Fibroblast of lung (primary cell): ENCODE data around the gene FHAD1. TPM values are rescaled to one million over a fixed set of nuclear protein-coding genes. Genes with fewer than 3 reads are reported as not detected.
"Not testable (repeated sequence)": the region's sequence is repeated elsewhere in the genome, so short reads cannot be mapped to it uniquely, and the experiment has no call there.

Experiments
- DNase-seq, 2 donors: peaks; one replicate each; pipeline versions ENCODE4 v3.0.0 to v3.0.0-alpha.2; 2010; ENCODE audit warnings: low read depth in 2 of 2
- H2AFZ ChIP-seq: 2 replicates; pipeline ENCODE4 v1.5.1; 2012; ENCODE audit warnings: low read length, control low read depth, inconsistent platforms
- H3K27ac ChIP-seq: 2 replicates; pipeline ENCODE4 v1.5.1; 2011; ENCODE audit warnings: low read length, control low read depth; ENCODE audit not compliant: insufficient read depth
- H3K27me3 ChIP-seq: 2 replicates; pipeline ENCODE4 v1.5.1; 2011; ENCODE audit warnings: mild to moderate bottlenecking, low read length; ENCODE audit not compliant: control insufficient read depth, insufficient read depth
- H3K36me3 ChIP-seq: 2 replicates; pipeline ENCODE4 v1.5.1; 2011; ENCODE audit warnings: low read length; ENCODE audit not compliant: control insufficient read depth, insufficient read depth
- H3K4me1 ChIP-seq: 2 replicates; pipeline ENCODE4 v1.5.1; 2011; ENCODE audit warnings: low read length; ENCODE audit not compliant: control insufficient read depth, insufficient read depth; ENCODE audit errors: extremely low read depth
- H3K4me2 ChIP-seq: 2 replicates; pipeline ENCODE4 v1.5.1; 2011; ENCODE audit warnings: low read length, control low read depth; ENCODE audit not compliant: insufficient read depth; ENCODE audit errors: extremely low read depth
- H3K4me3 ChIP-seq, 4 experiments: fragments of 200-600 bp in 1 of 4; sonication (generic) in 1 of 4; replicated peaks in 1 of 4; 2 replicates each; pipeline ENCODE4 v1.5.1; 2011 to 2016; ENCODE audit warnings: low read length in 4 of 4, low read depth in 3 of 4, mild to moderate bottlenecking in 3 of 4, control low read depth in 2 of 4, inconsistent platforms in 1 of 4, mixed read lengths in 1 of 4; ENCODE audit not compliant: insufficient read depth in 1 of 4; ENCODE audit errors: control extremely low read depth in 1 of 4
- H3K79me2 ChIP-seq: 2 replicates; pipeline ENCODE4 v1.5.1; 2012; ENCODE audit warnings: mild to moderate bottlenecking, low read length, inconsistent platforms; ENCODE audit not compliant: control insufficient read depth, insufficient read depth
- H3K9ac ChIP-seq: 2 replicates; pipeline ENCODE4 v1.5.1; 2011; ENCODE audit warnings: mild to moderate bottlenecking, low read length, control low read depth; ENCODE audit not compliant: insufficient read depth
- H3K9me3 ChIP-seq: 2 replicates; pipeline ENCODE4 v1.5.1; 2012; ENCODE audit warnings: low read depth, low read length; ENCODE audit not compliant: control insufficient read depth, insufficient read depth
- H4K20me1 ChIP-seq: 2 replicates; pipeline ENCODE4 v1.5.1; 2011; ENCODE audit warnings: low read length; ENCODE audit not compliant: control insufficient read depth, insufficient read depth; ENCODE audit errors: extremely low read depth
- EZH2 ChIP-seq: IDR thresholded peaks from 2 replicates; pipeline ENCODE4 v1.5.1; 2012; ENCODE audit warnings: low read length, control low read depth, mild to moderate bottlenecking; ENCODE audit errors: missing control alignments
- polyA plus RNA-seq, 2 donors: library from polyadenylated mRNA; depleted of rRNA in 1 of 2; stranded (reverse) in 1 of 2; unstranded in 1 of 2; fragments of >200 nt; gene quantifications; 2 replicates each; pipeline ENCODE4 v1.2.1, GENCODE V29; 2011 to 2012; ENCODE audit warnings: missing spikeins in 1 of 2
- total RNA-seq: library from RNA; depleted of rRNA; stranded (reverse); fragments of >200 nt; gene quantifications from 2 replicates; pipeline ENCODE4 v1.2.1, GENCODE V29; 2014
- TF ChIP-seq, protein P1 (sequence below), 2 donors: IDR thresholded peaks in 1 of 2; conservative IDR thresholded peaks in 1 of 2; 1 replicate in 1 of 2; 2 replicates in 1 of 2; pipeline ENCODE4 v1.5.1; 2011 to 2012; ENCODE audit warnings: low read length in 2 of 2, control low read depth in 1 of 2, inconsistent platforms in 1 of 2, low read depth in 1 of 2, mild to moderate bottlenecking in 1 of 2

Gene FHAD1
- total and polyA plus RNA-seq, 2 donors (not counting 1 experiment from before 2014, with no cell fraction given): 0.09 to 0.66 TPM

DNA sequence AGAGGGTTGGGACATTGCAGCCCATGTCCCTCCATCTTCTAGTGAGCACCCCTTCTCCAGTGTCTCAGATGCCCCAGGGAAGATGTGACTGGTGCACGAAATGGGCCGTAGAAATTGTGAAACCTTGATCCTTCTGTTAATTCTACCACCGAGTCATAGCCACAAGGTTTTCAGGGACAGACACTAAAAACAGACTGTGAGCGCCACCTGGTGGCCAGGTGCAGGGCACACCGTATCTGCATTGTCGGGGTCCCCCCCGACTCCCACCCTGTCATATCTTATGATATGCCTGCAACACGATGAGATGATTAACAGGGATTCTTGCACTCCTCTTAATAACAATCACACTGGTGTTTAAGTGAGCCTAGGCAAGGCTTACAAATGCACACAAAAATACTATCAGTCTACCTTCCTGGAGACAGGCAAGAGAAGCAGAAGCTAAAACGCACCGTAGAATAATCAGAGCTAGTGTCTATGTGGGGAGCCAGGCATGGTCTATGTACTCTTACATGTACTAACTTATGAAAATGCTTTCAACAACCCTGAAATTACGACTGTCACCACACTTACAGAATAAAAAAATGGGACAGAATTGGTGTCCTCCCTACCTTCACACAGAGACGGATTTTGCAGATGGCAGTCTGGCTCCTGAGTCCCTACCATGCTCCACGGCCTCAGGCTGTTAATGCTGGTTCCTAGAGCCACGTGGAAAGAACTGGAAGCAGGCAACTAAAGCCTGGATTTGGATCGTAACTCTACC is 57.9 kb downstream of the FHAD1 start:
- peak; percentile 36 to 44 for DNase-seq
- TF ChIP-seq, protein P1, sequence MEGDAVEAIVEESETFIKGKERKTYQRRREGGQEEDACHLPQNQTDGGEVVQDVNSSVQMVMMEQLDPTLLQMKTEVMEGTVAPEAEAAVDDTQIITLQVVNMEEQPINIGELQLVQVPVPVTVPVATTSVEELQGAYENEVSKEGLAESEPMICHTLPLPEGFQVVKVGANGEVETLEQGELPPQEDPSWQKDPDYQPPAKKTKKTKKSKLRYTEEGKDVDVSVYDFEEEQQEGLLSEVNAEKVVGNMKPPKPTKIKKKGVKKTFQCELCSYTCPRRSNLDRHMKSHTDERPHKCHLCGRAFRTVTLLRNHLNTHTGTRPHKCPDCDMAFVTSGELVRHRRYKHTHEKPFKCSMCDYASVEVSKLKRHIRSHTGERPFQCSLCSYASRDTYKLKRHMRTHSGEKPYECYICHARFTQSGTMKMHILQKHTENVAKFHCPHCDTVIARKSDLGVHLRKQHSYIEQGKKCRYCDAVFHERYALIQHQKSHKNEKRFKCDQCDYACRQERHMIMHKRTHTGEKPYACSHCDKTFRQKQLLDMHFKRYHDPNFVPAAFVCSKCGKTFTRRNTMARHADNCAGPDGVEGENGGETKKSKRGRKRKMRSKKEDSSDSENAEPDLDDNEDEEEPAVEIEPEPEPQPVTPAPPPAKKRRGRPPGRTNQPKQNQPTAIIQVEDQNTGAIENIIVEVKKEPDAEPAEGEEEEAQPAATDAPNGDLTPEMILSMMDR (conservative IDR thresholded peaks at IDR 0.05 in 1 of 2, IDR thresholded peaks at IDR 0.05 in 1 of 2; ENCODE audit: low read depth in 1 of 2, low read length in 2 of 2): peak; percentile 75 to 81
- no peak for TF ChIP-seq EZH2
- Histone ChIP-seq H3K4me3 (no peak overlapping the region), H3K4me1 (no peaks in the 10 kb centered on the region), H4K20me1 (no peaks in the 10 kb centered on the region), H3K36me3 (no peaks in the 10 kb centered on the region), H3K9me3 (no peaks in the 10 kb centered on the region), H3K27me3 (no peaks in the 10 kb centered on the region), H3K27ac (no peak overlapping the region), H2AFZ (no peak overlapping the region), H3K79me2 (no peaks in the 10 kb centered on the region), H3K4me2 (no peak overlapping the region), H3K9ac (no peak overlapping the region)

DNA sequence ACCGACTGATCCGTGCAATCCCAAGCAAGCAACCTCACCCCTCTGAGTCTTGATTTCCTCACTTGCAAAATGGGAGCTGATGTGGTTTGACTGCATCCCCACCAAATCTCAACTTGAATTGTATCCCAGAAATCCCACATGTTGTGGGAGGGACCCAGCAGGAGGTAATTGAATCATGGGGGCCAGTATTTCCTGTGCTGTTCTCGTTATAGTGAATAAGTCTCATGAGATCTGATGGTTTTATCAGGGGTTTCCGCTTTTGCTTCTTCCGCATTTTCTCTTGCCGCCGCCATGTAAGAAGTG is 58.4 kb downstream of the FHAD1 start:
- H4K20me1 ChIP-seq: no peaks in the 10 kb centered on the region
- no peak overlapping the region for H2AFZ ChIP-seq
- H3K4me2 ChIP-seq: no peak overlapping the region
- TF ChIP-seq, protein P1 (conservative IDR thresholded peaks at IDR 0.05 in 1 of 2, IDR thresholded peaks at IDR 0.05 in 1 of 2; ENCODE audit: low read depth in 1 of 2, low read length in 2 of 2): no peak
- no peak for TF ChIP-seq EZH2
- no peaks in the 10 kb centered on the region for H3K4me1 ChIP-seq
- no peaks in the 10 kb centered on the region for H3K27me3 ChIP-seq
- peak in 1 of 2 donors; percentile 61 for DNase-seq
- no peak overlapping the region for H3K4me3 ChIP-seq
- H3K9me3 ChIP-seq: no peaks in the 10 kb centered on the region
- no peaks in the 10 kb centered on the region for H3K36me3 ChIP-seq
- H3K79me2 ChIP-seq: no peaks in the 10 kb centered on the region
- no peak overlapping the region for H3K27ac ChIP-seq
- H3K9ac ChIP-seq: no peak overlapping the region

DNA sequence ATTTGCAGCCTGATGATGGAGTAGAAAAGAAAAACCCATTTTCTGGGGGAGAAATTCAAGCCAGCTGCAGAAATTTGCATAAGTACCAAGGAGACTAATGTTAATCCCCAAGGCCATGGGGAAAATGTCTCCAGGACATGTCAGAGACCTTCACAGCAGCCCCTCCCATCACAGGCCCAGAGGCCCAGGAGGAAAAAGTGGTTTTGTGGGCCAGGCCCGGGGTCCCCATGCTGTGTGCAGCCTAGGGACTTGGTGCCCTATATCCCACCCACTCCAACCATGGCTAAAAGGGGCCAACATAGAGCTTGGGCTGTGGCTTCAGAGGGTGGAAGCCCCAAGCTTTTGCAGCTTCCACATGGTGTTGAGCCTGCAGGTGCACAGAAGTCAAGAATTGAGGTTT is 59.3 kb downstream of the FHAD1 start:
- not testable (repeated sequence) for H3K4me3 ChIP-seq, H3K36me3 ChIP-seq, H3K27ac ChIP-seq, H3K9me3 ChIP-seq, H3K9ac ChIP-seq, H3K79me2 ChIP-seq, DNase-seq, H3K4me1 ChIP-seq, H4K20me1 ChIP-seq, H2AFZ ChIP-seq, H3K4me2 ChIP-seq, H3K27me3 ChIP-seq
